GM13976 (cell line): ENCODE data around the gene MEGF11.

Experiments
- DNase-seq: peaks from one replicate; pipeline ENCODE4 v3.0.0; 2012; ENCODE audit warnings: low spot score
- CTCF ChIP-seq: IDR thresholded peaks from 2 replicates; pipeline ENCODE4 v1.5.1; 2012; ENCODE audit warnings: borderline replicate concordance, mild to moderate bottlenecking; ENCODE audit not compliant: insufficient read depth; ENCODE audit errors: extremely low read depth, missing control alignments, control extremely low read depth
- in situ Hi-C: fragments of 300-500 bp; cut with MboI; formaldehyde crosslinking; loops from one replicate; pipeline ENCODE4 v1.12.0; 2022; ENCODE audit warnings: low sequenced_read_pairs, mixed read lengths, inconsistent platforms; ENCODE audit not compliant: unreplicated experiment

MEGF11 gene

GRCh38 chr15:65948383-65948782 is 305.2 kb downstream of the MEGF11 start:
- TF ChIP-seq CTCF: no peak
- no peak for DNase-seq

GRCh38 chr15:65947041-65947440 is 306.5 kb downstream of the MEGF11 start:
- no peak for DNase-seq
- in situ Hi-C loops: no loop called here
- no peak for TF ChIP-seq CTCF

More at GRCh38 chr15:65948383-65948782, 305.2 kb downstream of the MEGF11 start:
- in situ Hi-C loops: no loop called here

GRCh38 chr15:65945616-65946015 is 307.9 kb downstream of the MEGF11 start:
- in situ Hi-C loops: no loop called here
- no peak for DNase-seq
- no peak for TF ChIP-seq CTCF

GRCh38 chr15:65944404-65944803 is 309.1 kb downstream of the MEGF11 start:
- in situ Hi-C loops: no loop called here
- TF ChIP-seq CTCF: no peak
- no peak for DNase-seq

GRCh38 chr15:65942436-65942835 is 311.1 kb downstream of the MEGF11 start:
- in situ Hi-C loops: no loop called here
- no peak for TF ChIP-seq CTCF
- DNase-seq: no peak

- DNase-seq: no peak
- in situ Hi-C loops: no loop called here
- no peak for TF ChIP-seq CTCF
Observed at GRCh38 chr15:65940618-65940909, 313.0 kb downstream of the MEGF11 start.
